IMR-90 (cell line): ENCODE results near the gene MFSD6.
"Not testable (repeated sequence)": the region's sequence is repeated elsewhere in the genome, so short reads cannot be mapped to it uniquely, and the experiment has no call there.

Source experiments
- POLR2A ChIP-seq: IDR thresholded peaks from 2 replicates; pipeline ENCODE4 v1.6.1; 2012; ENCODE audit warnings: mild to moderate bottlenecking, low read depth, low read length
- RFX5 ChIP-seq: IDR thresholded peaks from 2 replicates; pipeline ENCODE4 v1.8.0; 2012; ENCODE audit warnings: low read depth, mild to moderate bottlenecking, low read length, moderate library complexity
- TF ChIP-seq, protein P1 (sequence below): conservative IDR thresholded peaks from 2 replicates; pipeline ENCODE4 v1.5.1; 2012; ENCODE audit warnings: mild to moderate bottlenecking, low read depth, low read length, improper control_type of control experiment

DNA sequence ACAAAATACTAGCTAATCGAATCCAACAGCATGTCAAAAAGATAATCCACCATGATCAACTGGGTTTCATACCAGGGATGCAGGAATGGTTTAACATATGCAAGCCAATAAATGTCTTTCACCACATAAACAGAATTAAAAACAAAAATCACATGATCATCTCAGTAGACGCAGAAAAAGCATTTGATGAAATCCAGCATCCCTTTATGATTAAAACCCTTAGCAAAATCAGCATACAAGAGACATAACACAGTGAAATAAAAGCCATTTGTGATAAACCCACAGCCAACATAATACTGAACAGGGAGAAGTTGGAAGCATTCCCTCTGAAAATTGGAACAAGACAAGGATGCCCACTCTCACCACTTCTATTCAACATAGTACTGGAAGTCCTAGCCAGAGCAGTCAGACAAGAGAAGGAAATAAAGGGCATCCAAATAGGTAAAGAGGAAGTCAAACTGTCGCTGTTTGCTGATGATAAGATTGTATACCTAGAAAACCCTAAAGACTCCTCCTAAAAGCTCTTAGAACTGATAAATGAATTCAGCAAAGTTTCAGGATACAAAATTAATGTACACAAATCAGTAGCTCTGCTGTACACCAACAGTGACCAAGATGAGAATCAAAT is 86.6 kb downstream of the MFSD6 start:
- TF ChIP-seq, protein P1, sequence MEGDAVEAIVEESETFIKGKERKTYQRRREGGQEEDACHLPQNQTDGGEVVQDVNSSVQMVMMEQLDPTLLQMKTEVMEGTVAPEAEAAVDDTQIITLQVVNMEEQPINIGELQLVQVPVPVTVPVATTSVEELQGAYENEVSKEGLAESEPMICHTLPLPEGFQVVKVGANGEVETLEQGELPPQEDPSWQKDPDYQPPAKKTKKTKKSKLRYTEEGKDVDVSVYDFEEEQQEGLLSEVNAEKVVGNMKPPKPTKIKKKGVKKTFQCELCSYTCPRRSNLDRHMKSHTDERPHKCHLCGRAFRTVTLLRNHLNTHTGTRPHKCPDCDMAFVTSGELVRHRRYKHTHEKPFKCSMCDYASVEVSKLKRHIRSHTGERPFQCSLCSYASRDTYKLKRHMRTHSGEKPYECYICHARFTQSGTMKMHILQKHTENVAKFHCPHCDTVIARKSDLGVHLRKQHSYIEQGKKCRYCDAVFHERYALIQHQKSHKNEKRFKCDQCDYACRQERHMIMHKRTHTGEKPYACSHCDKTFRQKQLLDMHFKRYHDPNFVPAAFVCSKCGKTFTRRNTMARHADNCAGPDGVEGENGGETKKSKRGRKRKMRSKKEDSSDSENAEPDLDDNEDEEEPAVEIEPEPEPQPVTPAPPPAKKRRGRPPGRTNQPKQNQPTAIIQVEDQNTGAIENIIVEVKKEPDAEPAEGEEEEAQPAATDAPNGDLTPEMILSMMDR: not testable (repeated sequence)
- TF ChIP-seq RFX5, POLR2A: not testable (repeated sequence)
